Epithelial cell of proximal tubule (primary cell): ENCODE data around the gene BABAM2. TPM values are rescaled to one million over a fixed set of nuclear protein-coding genes. Genes with fewer than 3 reads are reported as not detected.

Experiments
- DNase-seq: peaks from one replicate; pipeline ENCODE4 v3.0.0-alpha.2; 2011; ENCODE audit warnings: low read depth
- H3K4me3 ChIP-seq: 2 replicates; pipeline ENCODE4 v1.5.1; 2011; ENCODE audit warnings: low read depth, mild to moderate bottlenecking, low read length
- total RNA-seq: library from RNA; depleted of rRNA; stranded (reverse); fragments of >200 nt; gene quantifications from 2 replicates; pipeline ENCODE4 v1.2.3, GENCODE V29; 2015
- TF ChIP-seq, protein P1 (sequence below): conservative IDR thresholded peaks from 2 replicates; pipeline ENCODE4 v1.5.1; 2012; ENCODE audit warnings: low read depth, mild to moderate bottlenecking, low read length

Gene BABAM2
- total RNA-seq, 1 donor from 2014 or later: 23.6 TPM

- H3K4me3 ChIP-seq: no peak overlapping the region
- TF ChIP-seq, protein P1, sequence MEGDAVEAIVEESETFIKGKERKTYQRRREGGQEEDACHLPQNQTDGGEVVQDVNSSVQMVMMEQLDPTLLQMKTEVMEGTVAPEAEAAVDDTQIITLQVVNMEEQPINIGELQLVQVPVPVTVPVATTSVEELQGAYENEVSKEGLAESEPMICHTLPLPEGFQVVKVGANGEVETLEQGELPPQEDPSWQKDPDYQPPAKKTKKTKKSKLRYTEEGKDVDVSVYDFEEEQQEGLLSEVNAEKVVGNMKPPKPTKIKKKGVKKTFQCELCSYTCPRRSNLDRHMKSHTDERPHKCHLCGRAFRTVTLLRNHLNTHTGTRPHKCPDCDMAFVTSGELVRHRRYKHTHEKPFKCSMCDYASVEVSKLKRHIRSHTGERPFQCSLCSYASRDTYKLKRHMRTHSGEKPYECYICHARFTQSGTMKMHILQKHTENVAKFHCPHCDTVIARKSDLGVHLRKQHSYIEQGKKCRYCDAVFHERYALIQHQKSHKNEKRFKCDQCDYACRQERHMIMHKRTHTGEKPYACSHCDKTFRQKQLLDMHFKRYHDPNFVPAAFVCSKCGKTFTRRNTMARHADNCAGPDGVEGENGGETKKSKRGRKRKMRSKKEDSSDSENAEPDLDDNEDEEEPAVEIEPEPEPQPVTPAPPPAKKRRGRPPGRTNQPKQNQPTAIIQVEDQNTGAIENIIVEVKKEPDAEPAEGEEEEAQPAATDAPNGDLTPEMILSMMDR: no peak
Measured at GRCh38 chr2:27925766-27926472, 35.4 kb downstream of the BABAM2 start.

GRCh38 chr2:27929916-27930486 lies 39.5 kb downstream of the BABAM2 start:
- TF ChIP-seq, protein P1: no peak
- no peak overlapping the region for H3K4me3 ChIP-seq
- no peak for DNase-seq

More at GRCh38 chr2:27925766-27926472, 35.4 kb downstream of the BABAM2 start:
- no peak for DNase-seq

- TF ChIP-seq, protein P1: no peak
- H3K4me3 ChIP-seq: no peak overlapping the region
- DNase-seq: no peak
Measured at GRCh38 chr2:27931361-27931950, 40.9 kb downstream of the BABAM2 start.

DNA sequence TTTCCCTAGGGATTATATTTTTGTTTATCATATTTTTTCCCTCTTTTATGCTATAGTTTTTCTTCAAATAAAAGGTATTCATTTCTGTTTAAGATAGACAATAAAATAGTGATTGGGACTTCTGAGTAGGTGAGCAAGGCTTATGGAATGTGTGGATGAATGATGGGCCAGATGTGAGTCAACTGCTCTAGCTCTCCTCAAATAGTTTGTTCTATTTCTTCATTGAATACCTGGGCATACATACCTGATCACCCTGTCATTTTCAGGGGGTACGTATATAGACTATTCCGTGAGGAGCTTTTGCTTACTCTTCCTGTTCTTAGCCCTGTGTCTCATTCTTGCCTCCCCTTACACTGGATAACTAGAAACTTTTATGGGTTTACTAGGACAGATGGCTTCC lies 41.9 kb downstream of the BABAM2 start:
- H3K4me3 ChIP-seq: no peak overlapping the region
- no peak for DNase-seq
- TF ChIP-seq, protein P1: no peak

DNA sequence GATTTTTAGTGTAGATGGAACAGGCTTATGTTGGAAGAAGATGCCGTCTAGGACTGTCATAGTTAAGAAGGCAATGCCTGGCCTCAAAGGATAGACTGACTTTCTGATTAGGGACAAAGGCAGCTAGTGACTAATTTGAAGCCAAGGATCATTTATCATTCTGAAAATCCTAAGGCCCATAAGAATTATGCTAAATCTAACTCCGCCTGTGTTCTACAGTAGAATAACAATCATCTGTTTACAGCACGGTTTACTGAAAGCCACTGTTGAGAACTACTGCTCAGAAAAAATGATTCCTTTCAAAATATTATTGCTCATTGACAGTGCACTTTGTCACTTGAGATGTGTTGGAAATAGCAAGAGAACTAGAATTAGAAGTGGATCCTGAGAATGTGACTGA lies 44.5 kb downstream of the BABAM2 start:
- no peak for DNase-seq
- TF ChIP-seq, protein P1: no peak
- H3K4me3 ChIP-seq: no peak overlapping the region

DNA sequence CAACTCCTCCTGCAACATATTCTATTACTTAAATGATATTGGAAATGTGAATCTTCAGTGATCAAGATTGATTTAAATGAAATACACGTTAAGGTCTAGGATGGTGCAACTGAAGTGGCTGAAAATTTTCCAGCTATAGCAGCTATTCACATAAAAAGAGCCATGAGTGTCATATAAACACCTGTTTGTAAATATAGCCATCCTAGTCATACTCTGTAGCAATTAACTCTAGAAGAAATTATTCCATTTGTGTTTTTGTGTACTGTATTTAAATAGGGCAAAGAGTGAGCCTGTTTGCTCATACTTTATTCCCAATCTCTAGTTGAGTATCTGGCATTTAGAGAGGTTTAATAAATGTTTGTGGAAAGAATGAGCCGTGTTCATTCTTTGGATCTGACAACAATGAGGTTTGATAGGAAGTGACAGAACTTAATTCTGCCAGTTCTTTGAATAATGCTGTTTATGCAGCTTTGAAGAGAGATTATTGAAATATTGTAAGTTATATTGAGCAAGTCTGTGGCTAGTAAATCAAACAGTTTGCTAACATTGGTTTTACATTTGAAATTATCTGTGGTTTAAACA lies 49.7 kb downstream of the BABAM2 start:
- no peak for DNase-seq
- TF ChIP-seq, protein P1: no peak

More for the DNA sequence above, 49.7 kb downstream of the BABAM2 start:
- H3K4me3 ChIP-seq: no peak overlapping the region
